ENCODE results near the gene GRM8.

DNA sequence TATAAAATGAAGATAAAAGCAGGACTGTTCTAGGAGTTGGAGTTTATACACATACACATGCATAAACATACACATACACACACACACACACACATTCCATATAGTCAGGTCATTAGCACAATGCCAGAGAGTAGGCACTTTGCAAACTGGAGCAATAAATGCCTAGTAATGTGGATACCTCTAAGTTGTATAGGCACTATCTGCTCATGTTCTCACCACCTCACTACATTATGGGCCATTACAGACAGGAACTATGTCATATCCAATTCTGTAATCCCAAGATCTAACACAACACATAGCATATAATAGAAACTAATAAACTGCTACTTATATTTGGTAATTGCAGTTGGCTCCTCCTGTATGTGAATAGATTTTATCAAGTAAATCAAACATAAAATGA is 115.6 kb downstream of the GRM8 start:
- no peak for TF ChIP-seq POLR2AphosphoS5 (IDR thresholded peaks at IDR 0.05; ENCODE audit: low read depth, low read length)
- TF ChIP-seq, protein P1, sequence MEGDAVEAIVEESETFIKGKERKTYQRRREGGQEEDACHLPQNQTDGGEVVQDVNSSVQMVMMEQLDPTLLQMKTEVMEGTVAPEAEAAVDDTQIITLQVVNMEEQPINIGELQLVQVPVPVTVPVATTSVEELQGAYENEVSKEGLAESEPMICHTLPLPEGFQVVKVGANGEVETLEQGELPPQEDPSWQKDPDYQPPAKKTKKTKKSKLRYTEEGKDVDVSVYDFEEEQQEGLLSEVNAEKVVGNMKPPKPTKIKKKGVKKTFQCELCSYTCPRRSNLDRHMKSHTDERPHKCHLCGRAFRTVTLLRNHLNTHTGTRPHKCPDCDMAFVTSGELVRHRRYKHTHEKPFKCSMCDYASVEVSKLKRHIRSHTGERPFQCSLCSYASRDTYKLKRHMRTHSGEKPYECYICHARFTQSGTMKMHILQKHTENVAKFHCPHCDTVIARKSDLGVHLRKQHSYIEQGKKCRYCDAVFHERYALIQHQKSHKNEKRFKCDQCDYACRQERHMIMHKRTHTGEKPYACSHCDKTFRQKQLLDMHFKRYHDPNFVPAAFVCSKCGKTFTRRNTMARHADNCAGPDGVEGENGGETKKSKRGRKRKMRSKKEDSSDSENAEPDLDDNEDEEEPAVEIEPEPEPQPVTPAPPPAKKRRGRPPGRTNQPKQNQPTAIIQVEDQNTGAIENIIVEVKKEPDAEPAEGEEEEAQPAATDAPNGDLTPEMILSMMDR (IDR thresholded peaks at IDR 0.05), result no peak
- TF ChIP-seq, protein P2, sequence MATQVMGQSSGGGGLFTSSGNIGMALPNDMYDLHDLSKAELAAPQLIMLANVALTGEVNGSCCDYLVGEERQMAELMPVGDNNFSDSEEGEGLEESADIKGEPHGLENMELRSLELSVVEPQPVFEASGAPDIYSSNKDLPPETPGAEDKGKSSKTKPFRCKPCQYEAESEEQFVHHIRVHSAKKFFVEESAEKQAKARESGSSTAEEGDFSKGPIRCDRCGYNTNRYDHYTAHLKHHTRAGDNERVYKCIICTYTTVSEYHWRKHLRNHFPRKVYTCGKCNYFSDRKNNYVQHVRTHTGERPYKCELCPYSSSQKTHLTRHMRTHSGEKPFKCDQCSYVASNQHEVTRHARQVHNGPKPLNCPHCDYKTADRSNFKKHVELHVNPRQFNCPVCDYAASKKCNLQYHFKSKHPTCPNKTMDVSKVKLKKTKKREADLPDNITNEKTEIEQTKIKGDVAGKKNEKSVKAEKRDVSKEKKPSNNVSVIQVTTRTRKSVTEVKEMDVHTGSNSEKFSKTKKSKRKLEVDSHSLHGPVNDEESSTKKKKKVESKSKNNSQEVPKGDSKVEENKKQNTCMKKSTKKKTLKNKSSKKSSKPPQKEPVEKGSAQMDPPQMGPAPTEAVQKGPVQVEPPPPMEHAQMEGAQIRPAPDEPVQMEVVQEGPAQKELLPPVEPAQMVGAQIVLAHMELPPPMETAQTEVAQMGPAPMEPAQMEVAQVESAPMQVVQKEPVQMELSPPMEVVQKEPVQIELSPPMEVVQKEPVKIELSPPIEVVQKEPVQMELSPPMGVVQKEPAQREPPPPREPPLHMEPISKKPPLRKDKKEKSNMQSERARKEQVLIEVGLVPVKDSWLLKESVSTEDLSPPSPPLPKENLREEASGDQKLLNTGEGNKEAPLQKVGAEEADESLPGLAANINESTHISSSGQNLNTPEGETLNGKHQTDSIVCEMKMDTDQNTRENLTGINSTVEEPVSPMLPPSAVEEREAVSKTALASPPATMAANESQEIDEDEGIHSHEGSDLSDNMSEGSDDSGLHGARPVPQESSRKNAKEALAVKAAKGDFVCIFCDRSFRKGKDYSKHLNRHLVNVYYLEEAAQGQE (IDR thresholded peaks at IDR 0.05; ENCODE audit: insufficient read depth in 1 of 2, low read depth in 2 of 2, low read length in 1 of 2), result no peak
- TF ChIP-seq TCF7L2 (IDR thresholded peaks at IDR 0.05; ENCODE audit: low read depth, low read length), result no peak
- TF ChIP-seq SIN3A (IDR thresholded peaks at IDR 0.05; ENCODE audit: borderline replicate concordance, insufficient read depth, low read depth, low read length), result no peak
